Measurements from ENCODE around the gene ZRSR2.

ZRSR2 gene

DNA sequence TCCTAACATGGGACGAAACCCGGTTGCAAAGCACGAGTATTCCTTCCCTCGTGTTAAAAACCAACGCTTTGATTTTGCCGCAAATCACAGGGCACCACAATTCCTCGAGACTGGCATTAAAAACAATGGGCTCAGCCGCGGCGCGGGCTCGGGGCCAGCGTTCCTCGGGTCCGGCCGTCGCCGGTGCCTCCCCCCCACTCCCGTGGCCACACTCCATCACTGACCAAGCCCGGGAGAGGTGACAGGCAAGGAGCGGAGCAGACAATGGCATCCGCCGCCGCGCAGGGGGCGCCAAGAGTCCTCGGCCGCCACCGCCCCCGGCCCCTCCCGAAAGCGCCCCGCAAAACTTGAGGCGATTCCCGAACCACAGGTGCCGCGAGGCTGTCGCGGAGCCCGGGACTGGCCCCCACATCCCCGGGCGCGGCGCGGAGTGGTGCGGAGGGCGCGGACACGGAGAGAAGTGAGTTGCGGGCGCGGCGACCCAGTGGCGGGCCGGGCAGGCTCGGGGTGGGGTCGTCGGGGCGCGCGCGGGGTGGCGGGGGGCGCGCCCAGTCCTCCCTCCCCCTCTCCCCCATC is 63.9 kb downstream of the ZRSR2 start:
- peak; percentile 39 for DNase-seq

DNA sequence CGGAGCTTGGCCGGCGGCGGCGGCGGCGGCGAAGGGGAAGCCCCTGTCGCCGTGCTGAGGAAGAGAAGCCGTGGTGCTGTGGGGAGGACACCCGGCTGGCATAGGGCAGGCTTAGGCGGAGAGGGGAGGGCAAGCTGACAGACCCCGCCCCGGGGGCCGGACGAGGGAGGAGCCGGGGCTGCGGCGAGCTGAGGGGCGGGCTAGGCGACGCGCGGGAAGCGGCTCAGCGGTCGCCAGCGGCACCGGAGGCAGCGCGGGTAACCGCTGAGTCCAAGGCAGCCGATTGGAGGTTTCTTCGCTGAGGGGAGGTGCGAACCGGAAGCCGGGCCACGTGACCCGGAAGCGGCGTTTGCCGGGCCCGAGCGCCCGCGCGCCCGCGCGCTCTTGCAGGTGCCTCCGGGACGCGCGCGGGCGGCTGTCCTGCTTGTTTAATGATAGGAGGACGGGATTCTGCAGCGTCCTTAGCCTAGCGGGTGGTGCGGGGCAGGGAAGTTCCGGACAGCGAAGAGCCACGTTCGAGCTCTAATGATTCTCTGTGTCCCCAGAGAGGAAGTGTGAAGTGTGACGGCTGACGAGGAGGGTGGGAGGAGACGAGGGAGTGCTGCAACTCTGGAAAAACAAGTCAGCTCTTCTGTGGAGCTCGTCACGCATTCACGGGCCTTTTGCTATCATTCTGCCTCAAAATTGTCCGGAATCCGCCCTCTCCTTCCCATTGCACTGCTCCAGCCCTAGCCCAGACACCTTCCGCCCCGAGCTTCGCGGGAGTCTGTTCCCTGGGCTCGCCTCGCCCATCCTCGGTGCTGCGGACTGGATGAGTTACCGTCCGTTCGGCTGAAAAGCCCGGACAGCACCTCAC is 64.7 kb downstream of the ZRSR2 start, which contains the start of gene AP1S2:
AP1S2 (minus strand) TSS at position 102 of the 856 bp plus-strand sequence. CDS start 2,289 bp downstream, outside the sequence.
- DNase-seq, result peak; percentile 96

DNA sequence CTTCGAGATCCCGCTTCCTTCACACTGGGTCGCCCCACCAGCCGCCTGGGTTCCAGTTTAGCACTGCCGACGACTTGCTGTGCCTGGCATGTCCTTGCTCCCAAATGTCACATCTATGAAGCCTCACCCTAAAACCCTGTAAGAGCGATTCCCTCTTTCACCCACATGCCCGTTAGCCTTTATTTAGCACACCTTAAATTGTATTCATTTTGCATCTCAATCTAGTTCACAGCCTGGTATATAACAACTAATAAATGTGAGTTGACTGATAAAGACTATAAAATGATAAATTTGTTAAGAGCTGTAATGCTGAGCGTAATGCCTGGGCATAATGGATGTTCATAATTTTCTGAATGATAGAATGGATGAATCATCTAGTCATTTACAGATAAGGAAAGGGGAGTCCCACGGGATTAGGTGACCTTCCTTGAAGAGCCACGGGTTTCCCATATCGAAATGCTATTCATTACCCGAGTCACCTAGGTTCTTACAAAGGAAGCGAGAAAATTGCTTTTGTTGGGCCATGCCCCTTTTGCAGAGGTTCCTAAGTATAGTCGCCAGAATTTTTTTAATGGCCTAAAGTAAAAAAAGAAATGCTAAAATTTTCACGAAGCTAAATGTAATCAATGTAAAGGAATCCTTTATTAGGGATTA is 65.4 kb downstream of the ZRSR2 start:
- DNase-seq, result peak; percentile 28

DNA sequence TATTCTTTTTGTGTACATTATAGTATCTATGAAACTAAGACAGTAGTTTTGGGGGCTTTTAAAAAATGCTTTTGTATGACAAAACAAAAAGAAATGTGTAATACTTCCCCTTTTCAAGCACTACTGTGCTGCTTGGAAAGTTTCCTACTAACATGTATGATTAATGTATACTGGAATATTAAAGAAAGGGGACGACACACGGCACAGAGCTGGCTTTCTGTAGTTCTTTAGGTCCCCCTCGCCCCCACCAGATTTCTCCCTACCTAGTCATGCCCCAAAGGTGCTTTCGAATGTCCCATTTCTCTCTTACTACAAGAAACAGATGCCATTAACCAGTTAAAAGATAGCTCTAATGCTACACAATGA is 65.9 kb downstream of the ZRSR2 start:
- peak; percentile 59 for DNase-seq

DNA sequence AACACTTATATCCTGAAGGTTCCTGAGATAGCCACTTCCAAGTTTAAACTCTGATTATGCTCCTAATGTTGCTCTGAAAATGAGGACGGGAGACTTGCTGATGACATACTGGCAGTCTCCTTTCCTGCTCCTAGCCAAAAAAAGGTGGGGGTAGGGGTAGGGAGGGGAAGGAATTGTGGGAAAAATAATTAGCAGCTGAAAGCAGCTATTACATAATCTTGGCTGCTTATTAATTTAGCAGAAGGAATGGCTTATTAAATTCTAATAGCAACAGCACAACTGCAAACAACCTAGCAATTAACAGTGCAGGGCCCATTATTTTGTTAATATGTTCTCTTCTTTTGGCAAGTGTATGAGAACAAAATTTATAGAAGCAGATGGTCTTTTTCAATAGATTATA is 66.4 kb downstream of the ZRSR2 start:
- peak; percentile 59 for DNase-seq

DNA sequence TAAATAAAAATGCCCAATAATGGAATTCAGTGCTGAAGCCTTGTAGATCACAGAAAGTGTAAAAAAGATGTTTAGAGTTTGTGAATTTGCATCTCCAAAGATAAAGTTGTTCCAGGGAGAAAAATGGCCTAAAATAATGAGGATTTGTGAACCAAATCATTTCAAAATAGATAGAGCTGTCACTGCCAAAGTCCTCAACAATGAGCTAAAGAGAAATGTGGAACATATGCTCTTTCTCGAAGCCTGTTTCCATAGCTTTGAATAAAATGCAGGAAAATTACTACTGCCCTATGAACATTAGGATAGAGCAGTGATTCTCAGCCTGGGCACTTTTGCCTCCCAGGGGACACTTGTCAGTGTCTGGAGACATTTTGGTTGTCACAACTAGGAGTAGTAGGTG is 67.8 kb downstream of the ZRSR2 start:
- DNase-seq, result no peak

DNA sequence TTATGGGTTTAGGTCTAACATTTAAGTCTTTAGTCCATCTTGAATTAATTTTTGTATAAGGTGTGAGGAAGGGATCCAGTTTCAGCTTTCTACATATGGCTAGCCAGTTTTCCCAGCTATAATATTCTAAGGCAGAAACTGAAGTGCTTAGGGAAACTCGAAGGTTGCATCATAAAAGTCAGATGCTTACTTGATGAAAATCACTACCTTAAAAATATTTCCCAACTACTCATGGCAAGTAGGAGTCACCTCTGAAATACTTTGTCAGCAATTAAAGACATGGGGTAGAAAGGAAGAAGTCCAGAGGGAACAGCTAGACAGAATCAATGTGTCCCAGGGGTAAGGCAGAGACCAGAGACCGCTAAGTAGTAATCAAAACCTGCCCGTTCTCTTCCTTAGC is 70.6 kb downstream of the ZRSR2 start:
- DNase-seq, result no peak

DNA sequence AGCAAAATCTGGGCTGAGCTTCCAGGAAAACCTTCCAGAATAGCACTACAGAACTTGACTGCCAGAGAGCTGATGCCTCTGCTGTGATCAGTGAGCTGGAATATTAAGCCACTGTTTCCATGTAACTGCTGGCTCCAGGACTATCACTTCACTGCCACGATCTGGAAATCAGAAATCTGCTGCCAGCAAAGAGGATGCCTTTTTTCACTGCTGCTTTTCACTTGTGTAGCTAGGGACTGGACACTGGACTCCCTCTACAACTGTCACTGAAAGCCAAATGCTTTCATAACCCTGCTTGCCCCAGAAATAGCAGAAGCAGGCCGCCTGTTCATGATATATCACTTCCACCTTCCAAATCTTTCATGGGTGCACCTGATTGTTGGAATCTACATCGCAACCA is 73.7 kb downstream of the ZRSR2 start:
- no peak for DNase-seq

DNA sequence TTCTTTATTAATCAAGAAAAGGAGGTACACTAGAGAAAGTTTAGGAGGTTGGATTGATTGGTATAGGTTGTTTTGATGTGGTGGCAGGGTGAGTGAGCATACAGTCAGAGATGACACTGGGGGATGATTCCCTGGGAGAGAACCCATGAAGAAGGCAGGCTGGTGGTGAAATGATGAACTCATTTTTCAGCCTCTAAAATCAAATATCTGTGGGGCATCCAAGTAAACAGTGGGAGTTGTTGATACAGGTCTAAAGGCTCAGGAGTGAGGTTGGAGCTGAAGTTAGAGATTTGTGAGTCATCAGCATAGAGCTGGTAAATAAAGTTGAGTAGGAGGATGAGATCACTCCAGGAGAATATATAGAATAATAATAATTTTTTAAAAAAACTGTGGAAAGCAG is 74.3 kb downstream of the ZRSR2 start:
- DNase-seq, result no peak

DNA sequence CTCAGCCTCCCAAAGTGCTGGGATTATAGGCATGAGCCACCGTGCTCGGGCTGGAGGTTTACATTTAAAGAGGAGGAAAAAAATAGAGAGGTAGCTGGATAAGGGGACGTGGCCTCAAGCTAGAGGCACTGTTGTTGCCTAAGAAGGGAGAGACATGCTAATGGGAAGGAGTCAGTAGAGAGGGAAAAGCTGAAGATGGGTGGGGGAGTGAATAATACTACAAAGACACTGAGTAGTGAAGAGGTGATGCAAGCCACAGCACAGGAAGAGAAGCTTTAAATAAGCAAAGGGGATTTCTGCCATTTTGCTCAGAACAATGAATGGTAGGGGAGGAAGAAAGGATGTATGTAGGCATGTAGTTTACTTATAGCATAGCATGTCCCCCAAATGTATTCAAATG is 75.9 kb downstream of the ZRSR2 start:
- no peak for DNase-seq

DNA sequence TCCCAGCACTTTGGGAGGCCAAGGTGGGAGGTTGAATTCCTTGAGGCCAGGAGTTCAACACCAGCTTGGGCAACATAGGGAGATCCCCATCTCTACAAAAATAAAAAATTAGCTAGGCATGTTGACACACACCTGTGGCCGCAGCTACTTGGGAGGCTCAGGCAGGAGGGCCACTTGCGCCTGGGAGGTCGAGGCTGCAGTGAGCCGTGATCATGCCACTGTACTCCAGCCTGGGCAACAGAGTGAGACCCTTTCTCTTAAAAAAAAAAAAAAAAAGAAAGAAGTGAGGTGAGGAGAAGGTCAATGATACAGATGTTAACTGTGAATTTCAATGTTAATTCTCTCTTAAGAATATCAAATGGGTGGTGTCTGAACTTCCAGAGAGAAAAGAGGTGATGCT is 79.4 kb downstream of the ZRSR2 start:
- DNase-seq, result no peak

DNA sequence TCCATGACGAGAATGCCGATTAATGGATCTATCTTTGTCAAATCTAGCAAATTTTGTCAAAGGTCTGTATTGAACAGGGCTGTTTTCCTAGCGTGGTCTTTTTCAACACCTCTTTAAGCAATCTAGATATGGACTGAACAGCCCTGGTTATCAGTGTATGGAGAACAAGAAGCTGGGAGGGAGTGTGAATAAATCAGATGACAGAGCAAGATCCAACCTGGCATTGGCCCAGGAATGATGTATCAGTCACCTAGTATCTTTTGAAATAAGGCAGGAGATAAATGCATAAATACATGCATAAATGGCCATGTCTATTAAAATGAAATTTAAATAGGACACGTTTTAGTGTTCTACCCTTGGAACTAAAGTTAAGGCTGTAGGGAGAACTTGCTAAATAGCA is 80.0 kb downstream of the ZRSR2 start:
- DNase-seq, result no peak
